Psoas muscle (tissue), 8 donors: ENCODE results near the gene SCN5A. TPM values are rescaled to one million over a fixed set of nuclear protein-coding genes. Genes with fewer than 3 reads are reported as not detected.
A peak's percentile ranks its signal among the peaks of the same experiment; 100 is the strongest.

Source experiments
- ATAC-seq, 4 donors: fragments of 200-7000 bp; cut with Tn5 transposase; one replicate each; pipeline ENCODE4 v1.9.1; 2020; ENCODE audit warnings: moderate library complexity in 3 of 4, mild to moderate bottlenecking in 2 of 4
- DNase-seq, 2 donors: peaks; one replicate each; pipeline ENCODE4 v3.0.0-alpha.2; 2020
- H3K27ac ChIP-seq: fragments of 200-600 bp; one replicate; pipeline ENCODE4 v1.8.0; 2022
- H3K27me3 ChIP-seq, 3 donors: fragments of 200-600 bp in 1 of 3; one replicate each; pipeline versions ENCODE4 v1.6.1 to v1.8.0; 2013 to 2022; ENCODE audit warnings: low read length in 2 of 3, mild to moderate bottlenecking in 2 of 3, moderate library complexity in 1 of 3; ENCODE audit not compliant: insufficient read depth in 3 of 3
- H3K36me3 ChIP-seq, 2 donors: fragments of 200-600 bp in 1 of 2; one replicate each; pipeline versions ENCODE4 v1.6.1 to v1.8.0; 2013 to 2022; ENCODE audit warnings: low read depth in 1 of 2, mild to moderate bottlenecking in 1 of 2, moderate library complexity in 1 of 2; ENCODE audit not compliant: insufficient read depth in 1 of 2
- H3K4me1 ChIP-seq: fragments of 200-600 bp; one replicate; pipeline ENCODE4 v1.8.0; 2022
- H3K4me3 ChIP-seq: fragments of 200-600 bp; one replicate; pipeline ENCODE4 v1.8.0; 2022; ENCODE audit warnings: mild to moderate bottlenecking
- H3K9me3 ChIP-seq: fragments of 200-600 bp; one replicate; pipeline ENCODE4 v1.8.0; 2022
- WGBS, 3 donors: extraction: QIAGEN DNeasy Blood & Tissue Kit; methylation state at CpG; one replicate each; pipeline versions ENCODE4 v1.1.6 to v1.1.7; 2013; 5-methylcytosine and 5-hydroxymethylcytosine counted together
- intact Hi-C, 2 donors: fragments of 100-400 bp; cut with DNase I; formaldehyde crosslinking; loops; one replicate each; pipeline versions ENCODE4 v1.11.0 to v1.14.2; 2022
- polyA plus RNA-seq, 3 donors: library from polyadenylated mRNA; stranded (reverse); fragments of 200-250 nt; gene quantifications; one replicate each; pipeline ENCODE4 v1.2.3, GENCODE V29; 2013
- total RNA-seq, 4 donors: library from RNA; stranded (reverse); fragmentation: NEBNext Ultra II Directional in 2 of 4; extraction: Animal tissue kit (Norgen Biotek cat#: 25700) in 2 of 4; gene quantifications; one replicate each; pipeline versions ENCODE4 v1.2.1 to v1.2.4, GENCODE V29; 2021 to 2023
- TF ChIP-seq, protein P1 (sequence below): fragments of 200-600 bp; IDR thresholded peaks from one replicate; pipeline ENCODE4 v1.8.0; 2022; ENCODE audit warnings: antibody characterized with exemption
- donor health status: healthy with polysubstance abuse.
- donor health status: DM: no; HTN: no; CAD: no; lungs with moderate emphysema.
- donor health status: Bipolar disorder and iron deficiency.
- donor health status: healthy.
- donor health status: DM: yes; HTN: yes; CAD: no.
- donor health status: DM: no; HTN: no; CAD: no.
- donor health status: DM: no; HTN: no; CAD: no.
- donor health status: DM: yes; HTN: yes; CAD: no.

The SCN5A gene
- total and polyA plus RNA-seq, 7 donors = 0.17 to 34.2 (median 5.7) TPM

DNA sequence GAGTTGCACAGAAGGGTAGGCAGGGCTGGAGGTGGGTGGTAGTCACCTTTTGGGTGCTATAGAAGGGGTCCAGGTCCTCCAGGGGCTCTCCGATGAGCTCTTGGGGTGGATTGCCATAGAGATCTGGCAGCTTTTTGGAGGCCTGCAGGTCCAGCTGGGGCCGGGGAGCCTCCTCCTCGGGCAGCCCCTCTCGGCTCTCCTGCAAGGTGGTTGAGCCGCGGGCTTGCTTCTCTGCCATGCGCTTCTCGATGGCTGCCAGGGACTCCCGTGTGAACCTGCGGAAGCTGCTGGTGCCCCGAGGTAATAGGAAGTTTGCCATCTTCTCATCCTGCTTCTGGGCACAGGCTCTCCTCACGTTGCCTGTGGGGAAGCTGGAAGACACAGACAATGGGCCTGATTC is 16.5 kb downstream of the SCN5A start:
- intact Hi-C loops = loop anchor here in 1 of 2 donors (5.0 kb wide), 1 partner anchor 91 kb away; no protein-coding TSS in a partner anchor
- no peaks in the 10 kb centered on the region for H3K4me1 ChIP-seq

GRCh38 chr3:38630606-38631005 is 18.9 kb downstream of the SCN5A start:
- Histone ChIP-seq H3K27ac (no peak overlapping the region), H3K36me3 (no peaks in the 10 kb centered on the region), H3K9me3 (no peaks in the 10 kb centered on the region), H3K4me3 (no peak overlapping the region), H3K4me1 (no peaks in the 10 kb centered on the region), H3K27me3 (peaks cover 0 to 6% (median 6%) of the 10 kb centered on the region in 3 donors)
- no peak for ATAC-seq
- DNase-seq = no peak
- WGBS, 3 donors = 66 to 72% (median 70%) methylated on average over 5 of the region's 5 CpGs
- TF ChIP-seq, protein P1, sequence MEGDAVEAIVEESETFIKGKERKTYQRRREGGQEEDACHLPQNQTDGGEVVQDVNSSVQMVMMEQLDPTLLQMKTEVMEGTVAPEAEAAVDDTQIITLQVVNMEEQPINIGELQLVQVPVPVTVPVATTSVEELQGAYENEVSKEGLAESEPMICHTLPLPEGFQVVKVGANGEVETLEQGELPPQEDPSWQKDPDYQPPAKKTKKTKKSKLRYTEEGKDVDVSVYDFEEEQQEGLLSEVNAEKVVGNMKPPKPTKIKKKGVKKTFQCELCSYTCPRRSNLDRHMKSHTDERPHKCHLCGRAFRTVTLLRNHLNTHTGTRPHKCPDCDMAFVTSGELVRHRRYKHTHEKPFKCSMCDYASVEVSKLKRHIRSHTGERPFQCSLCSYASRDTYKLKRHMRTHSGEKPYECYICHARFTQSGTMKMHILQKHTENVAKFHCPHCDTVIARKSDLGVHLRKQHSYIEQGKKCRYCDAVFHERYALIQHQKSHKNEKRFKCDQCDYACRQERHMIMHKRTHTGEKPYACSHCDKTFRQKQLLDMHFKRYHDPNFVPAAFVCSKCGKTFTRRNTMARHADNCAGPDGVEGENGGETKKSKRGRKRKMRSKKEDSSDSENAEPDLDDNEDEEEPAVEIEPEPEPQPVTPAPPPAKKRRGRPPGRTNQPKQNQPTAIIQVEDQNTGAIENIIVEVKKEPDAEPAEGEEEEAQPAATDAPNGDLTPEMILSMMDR = no peak
- intact Hi-C loops = loop anchor here in 1 of 2 donors (5.0 kb wide), 1 partner anchor 88 kb away; no protein-coding TSS in a partner anchor

More for the DNA sequence above, 16.5 kb downstream of the SCN5A start:
- WGBS, 3 donors = 89 to 90% (median 90%) methylated on average over 12 of the region's 12 CpGs
- Histone ChIP-seq H3K36me3 (no peaks in the 10 kb centered on the region), H3K4me3 (no peak overlapping the region), H3K27ac (no peak overlapping the region), H3K27me3 (peaks cover 0 to 13% (median 9%) of the 10 kb centered on the region in 3 donors), H3K9me3 (no peaks in the 10 kb centered on the region)
- ATAC-seq = no peak
- no peak for DNase-seq
- TF ChIP-seq, protein P1 = no peak

DNA sequence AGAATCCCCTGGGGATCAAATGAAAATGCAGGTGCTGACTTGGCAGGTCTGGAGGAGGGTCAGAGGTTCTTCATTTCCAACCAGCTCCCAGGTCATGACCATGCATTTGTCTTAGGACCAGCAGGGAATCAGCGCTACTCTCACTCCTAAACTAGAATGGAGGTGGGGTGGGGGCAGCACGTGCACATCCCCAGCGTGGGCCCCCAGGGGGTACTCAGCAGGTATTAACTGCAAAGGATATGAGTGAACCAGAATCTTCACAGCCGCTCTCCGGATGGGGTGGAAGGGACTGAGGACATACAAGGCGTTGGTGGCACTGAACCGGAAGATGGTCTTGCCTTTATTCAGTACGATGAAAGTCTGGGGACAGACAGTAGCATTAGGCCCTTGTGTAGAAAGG is 19.4 kb downstream of the SCN5A start:
- H3K4me1 ChIP-seq = no peaks in the 10 kb centered on the region
- TF ChIP-seq, protein P1 = no peak
- H3K36me3 ChIP-seq = no peaks in the 10 kb centered on the region
- no peak overlapping the region for H3K4me3 ChIP-seq
- DNase-seq (no peak), ATAC-seq (no peak)
- intact Hi-C loops = loop anchor here in 1 of 2 donors (5.0 kb wide), 1 partner anchor 88 kb away; no protein-coding TSS in a partner anchor
- peaks cover 0 to 6% (median 6%) of the 10 kb centered on the region in 3 donors for H3K27me3 ChIP-seq
- 79 to 83% (median 83%) methylated on average over 8 of the region's 8 CpGs for WGBS, 3 donors
- H3K27ac ChIP-seq = no peak overlapping the region
- no peaks in the 10 kb centered on the region for H3K9me3 ChIP-seq

DNA sequence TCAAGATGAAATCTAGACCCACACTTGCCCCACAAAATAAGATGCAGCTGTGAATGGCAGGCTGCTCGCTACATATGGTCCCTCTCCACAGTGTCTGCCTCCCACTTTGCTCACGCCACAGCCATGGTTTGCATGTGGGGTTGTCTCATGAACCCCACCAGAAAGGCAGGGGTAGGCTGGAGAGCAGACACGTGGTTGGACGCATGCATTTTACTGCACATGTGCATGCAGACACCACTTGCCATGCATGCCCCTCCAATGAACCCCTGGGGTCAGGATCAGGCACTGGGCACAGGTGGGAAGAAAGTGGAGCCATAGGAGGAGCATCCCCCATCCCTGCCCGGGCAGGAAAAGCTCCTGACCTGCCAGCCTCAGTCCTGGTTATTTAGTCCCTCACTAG is 20.7 kb downstream of the SCN5A start:
- Histone ChIP-seq H3K36me3 (no peaks in the 10 kb centered on the region), H3K4me1 (no peaks in the 10 kb centered on the region), H3K27me3 (peaks cover 0 to 6% (median 5%) of the 10 kb centered on the region in 3 donors), H3K4me3 (no peak overlapping the region), H3K27ac (no peak overlapping the region), H3K9me3 (no peaks in the 10 kb centered on the region)
- WGBS, 3 donors = 90 to 92% (median 91%) methylated on average over 5 of the region's 5 CpGs
- TF ChIP-seq, protein P1 = no peak
- DNase-seq = no peak
- ATAC-seq = no peak
- intact Hi-C loops = no loop called here

DNA sequence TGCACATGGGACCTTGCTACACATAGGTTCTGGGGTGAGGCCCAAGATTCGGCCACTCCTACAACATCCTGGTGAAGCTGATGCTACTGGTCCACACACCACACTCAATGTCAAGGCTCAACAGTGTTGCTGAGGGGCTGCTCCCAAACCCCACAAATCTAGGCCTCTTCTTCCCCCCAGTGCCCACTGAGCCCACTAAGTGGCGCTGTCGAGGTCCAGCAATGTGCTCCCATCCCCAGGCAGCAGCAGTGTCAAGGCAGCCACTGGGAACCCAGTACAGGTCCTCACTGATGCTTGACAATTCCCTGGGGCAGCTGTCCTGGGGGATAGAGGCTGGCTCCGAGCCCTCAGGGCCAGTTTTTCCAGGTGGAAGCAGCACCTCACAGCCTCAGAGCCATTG is 21.5 kb downstream of the SCN5A start:
- no peak for DNase-seq
- intact Hi-C loops = no loop called here
- TF ChIP-seq, protein P1 = no peak
- ATAC-seq = peak in 1 of 4 donors; percentile 36
- no peak overlapping the region for H3K27ac ChIP-seq
- H3K4me3 ChIP-seq = no peak overlapping the region
- WGBS, 3 donors = 57 to 73% (median 70%) methylated on average over 4 of the region's 4 CpGs
- no peaks in the 10 kb centered on the region for H3K9me3 ChIP-seq
- no peaks in the 10 kb centered on the region for H3K4me1 ChIP-seq
- no peaks in the 10 kb centered on the region for H3K36me3 ChIP-seq
- H3K27me3 ChIP-seq = peaks cover 0 to 3% (median 2%) of the 10 kb centered on the region in 3 donors
